HG02571 (cell line): Measurements from ENCODE around the gene GPRASP2.
"Not testable (repeated sequence)": the region's sequence is repeated elsewhere in the genome, so short reads cannot be mapped to it uniquely, and the experiment has no call there.

Experiments used
- ATAC-seq: cut with Tn5 transposase; IDR thresholded peaks from one replicate; pipeline ENCODE4 v1.9.1; 2021; ENCODE audit warnings: mild to moderate bottlenecking, moderate library complexity; ENCODE audit not compliant: unreplicated experiment

Gene GPRASP2

DNA sequence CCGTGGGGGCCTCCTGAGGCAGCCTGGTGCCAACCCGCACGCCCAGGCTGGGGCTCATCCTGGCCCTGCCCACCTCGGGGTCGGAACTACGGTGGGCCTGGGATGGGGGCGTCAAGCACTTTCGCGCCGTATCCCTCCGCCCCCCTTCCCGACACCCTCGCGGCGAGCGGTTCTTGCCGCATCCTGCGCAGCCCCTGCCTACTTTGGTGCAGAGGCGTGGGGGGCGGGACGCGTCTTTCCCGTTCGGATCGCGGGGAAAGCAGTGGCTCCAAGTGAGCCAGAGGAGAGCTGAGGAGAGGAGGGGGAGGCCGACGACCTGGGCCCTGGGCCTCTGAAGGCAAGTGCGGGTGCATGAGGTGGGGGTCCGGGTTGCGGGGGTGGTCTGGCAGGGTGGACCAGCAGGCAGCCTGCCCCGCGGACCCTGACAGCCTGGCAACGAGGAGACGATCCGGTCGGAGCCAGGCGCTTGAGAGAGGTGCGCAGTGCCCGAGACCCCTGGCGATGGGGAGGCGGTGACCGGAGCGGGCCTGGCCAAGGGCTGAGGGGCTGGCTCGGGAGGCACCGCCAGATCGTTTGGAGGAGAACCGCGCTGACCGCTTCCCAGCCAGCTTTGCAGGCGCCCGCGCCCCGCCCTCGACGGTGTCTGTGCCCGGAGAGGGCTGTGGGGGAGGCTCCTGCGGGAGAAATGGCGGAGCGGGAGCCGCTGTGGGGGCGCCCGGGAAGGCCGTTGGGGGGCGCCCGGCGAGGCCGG, at the start of gene GPRASP2:
GPRASP2 (plus strand) TSS at position 233 of the 751 bp plus-strand sequence. CDS start 2,422 bp downstream, outside the sequence.
- ATAC-seq = no peak

DNA sequence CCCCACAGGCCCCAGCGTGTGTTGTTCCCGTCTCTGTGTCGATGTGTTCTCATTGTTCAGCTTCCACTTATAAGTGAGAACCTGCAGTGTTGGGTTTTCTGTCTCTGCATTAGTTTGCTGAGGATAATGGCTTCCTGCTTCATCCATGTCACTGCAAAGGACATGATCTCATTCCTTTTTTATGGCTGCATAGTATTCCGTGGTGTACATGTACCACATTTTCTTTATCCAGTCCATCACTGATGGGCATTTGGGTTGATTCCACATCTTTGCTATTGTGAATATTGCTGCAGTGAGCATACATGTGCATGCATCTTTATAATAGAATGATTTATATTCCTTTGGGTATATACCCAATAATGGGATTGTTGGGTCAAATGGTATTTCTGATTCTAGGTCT, 48.4 kb upstream of the GPRASP2 start:
- not testable (repeated sequence) for ATAC-seq

DNA sequence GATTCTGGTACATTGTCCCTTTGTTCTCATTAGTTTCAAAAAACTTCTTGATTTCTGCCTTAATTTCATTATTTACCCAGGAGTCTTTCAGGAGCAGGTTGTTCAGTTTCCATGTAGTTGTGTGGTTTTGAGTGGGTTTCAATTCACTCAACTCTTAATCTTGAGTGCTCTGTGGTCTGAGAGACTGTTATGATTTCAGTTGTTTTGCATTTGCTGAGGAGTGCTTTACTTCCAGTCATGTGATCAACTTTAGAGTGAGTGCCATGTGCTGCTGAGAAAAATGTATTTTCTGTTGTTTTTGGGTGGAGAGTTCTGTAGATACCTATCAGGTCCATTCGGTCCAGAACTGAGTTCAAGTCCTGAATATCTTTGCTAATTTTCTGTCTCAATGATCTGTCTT, 45.2 kb upstream of the GPRASP2 start:
- ATAC-seq = not testable (repeated sequence)

DNA sequence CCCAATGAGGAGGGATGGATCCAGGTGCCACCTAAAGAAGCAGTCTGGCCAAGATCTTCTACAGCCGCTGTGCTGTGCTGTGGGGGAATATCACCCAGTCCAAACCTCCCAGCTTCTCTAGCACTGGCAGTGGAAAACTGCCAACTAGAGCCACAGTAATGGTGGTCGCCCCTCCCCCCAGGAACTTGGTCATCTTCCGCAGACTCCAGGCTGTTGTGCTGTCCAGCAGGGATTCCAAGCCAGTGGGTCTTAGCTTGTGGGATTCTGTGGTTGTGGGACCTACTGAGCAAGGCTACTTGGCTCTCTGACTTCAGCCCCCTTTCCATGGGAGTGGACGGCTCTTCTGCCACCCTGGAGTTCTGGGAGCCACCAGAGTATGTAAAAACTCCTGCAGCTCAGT, 42.7 kb upstream of the GPRASP2 start:
- ATAC-seq = no peak

DNA sequence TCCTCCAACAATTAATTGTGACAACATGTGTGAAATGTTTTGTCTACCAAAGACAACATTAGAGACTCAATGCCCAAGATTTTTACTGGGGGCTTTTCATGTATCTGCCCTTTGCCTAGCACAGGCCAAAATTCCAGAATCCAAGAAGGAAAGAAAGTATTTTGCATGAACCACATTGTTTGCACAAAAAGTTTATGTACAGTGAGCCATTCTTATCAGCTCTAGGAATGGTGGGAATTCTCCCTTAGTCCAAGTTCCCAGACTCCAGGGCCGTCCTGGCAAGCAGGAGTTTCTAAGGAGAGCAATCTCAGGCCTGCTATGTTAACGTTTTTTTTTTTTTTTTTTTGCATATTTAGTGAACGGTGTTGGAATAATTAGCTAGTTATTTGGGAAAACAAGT, 39.4 kb upstream of the GPRASP2 start:
- ATAC-seq = no peak

DNA sequence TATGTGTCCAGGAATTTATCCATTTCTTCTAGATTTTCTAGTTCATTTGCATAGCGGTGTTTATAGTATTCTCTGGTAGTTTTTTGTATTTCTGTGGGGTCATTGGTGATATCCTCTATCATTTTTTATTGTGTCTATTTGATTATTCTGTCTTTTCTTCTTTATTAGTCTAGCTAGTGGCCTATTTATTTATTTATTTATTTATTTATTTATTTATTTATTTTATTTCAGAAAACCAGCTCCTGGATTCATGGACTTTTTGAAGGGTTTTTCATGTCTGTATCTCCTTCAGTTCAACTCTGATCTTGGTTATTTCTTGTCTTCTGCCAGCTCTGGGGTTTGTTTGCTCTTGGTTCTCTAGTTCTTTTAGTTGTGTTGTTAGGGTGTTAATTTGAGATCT, 34.8 kb upstream of the GPRASP2 start:
- not testable (repeated sequence) for ATAC-seq

DNA sequence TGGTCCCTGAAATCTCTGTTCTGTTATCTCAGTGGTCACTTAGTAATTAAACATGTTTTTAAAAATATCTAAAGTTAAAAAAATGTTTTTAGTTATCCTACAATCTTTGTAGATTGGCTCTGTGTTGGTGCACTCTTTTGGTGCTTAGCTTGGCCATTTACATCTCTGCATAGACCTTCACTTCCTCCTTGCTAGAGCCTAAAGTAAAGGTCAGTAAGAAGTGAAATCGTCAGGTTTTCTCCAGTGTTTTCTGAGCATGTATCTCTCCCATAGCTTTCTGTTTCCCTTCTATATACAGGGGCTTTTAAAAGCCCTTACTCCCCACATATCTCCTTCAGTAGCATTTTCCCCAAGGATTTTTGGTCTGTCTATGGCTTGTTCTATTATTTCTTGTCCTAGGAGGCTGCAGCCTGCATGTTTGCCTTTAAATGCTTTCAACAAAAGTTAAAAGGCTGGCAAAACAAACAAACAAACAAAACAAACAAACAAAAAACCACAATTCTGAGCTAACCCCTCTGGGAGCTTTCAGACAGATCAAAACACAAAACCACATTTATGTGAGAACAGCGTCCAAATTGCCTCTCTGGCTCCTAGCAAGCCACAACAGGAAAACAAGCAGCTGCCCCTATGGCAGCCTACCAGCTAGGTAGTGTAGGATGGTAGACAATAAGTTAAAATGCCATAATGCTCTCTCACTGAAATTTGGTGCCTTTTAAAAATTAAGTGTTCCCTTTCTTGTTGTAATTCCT, 27.3 kb upstream of the GPRASP2 start:
- no peak for ATAC-seq

DNA sequence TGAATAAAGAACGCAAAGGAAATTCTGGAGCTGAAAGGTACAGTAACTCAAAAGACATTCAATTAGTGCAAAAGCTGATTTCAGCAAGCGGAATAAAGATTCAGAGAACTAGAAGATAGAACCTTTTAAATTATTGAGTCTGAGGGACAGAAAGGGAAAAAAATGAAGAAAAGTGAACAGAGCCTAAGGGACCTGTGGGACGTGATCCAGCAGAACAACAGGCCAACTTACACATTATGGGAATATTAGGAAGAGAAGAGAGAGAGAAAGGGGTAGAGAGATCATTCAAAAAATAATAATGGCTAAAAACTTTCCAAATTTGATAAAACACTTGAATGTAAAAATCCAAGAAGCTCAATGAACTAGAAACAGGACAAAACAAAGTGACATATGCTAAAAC, 17.5 kb upstream of the GPRASP2 start:
- ATAC-seq = no peak

DNA sequence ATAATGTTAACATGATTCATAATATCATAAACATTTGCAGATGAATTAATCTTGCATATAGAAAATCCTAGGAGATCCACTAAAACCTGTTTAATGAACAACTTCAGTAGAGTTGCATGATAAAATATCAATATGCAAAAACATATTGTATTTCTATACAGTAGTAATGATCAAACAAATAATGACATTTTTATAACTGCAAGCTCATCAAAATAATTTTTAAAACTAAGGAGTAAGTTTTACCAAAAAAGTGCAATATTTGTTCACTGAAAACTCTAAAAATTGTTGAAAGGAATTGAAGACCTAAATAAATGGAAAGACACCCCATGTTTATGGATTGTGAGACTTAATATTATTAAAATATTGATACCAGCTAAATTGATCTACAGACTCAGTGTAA, 15.9 kb upstream of the GPRASP2 start:
- ATAC-seq = no peak

DNA sequence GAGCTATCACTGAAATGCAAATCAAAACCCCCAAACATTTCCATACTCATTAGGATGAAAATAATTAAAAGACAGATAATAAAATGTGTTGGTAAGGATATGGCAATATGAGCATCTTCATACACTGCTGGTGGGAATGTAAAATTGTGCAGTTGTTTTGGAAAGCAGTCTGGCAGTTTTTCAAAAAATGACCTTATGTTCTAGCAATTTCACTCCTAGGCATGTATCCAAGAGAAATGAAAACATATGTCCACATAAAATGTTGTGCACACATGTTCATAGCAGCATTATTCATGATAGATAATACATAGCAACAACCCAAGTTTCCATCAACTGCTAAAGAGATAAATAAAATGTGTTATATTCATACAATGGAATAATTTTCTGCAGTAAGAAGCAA, 14.8 kb upstream of the GPRASP2 start:
- ATAC-seq = no peak

DNA sequence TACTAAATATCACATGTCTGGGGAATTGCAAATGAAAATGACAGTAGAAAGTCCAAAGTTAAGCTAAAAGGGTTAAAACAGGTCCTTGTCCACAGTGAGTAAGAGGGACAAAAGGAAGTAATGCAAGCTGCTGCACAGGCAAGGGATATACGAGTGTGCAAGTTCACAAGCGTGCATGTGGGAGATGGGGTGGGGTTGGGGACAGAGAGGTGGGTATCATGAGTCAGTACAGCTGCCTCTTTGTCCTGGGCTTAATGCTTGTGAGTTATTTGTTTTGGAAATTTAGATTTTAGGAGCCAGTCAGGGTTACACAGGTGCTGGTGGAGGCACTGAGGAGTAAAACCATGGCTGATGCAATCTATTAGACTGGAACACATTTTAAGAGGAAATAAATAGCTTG, 3.3 kb upstream of the GPRASP2 start:
- no peak for ATAC-seq

DNA sequence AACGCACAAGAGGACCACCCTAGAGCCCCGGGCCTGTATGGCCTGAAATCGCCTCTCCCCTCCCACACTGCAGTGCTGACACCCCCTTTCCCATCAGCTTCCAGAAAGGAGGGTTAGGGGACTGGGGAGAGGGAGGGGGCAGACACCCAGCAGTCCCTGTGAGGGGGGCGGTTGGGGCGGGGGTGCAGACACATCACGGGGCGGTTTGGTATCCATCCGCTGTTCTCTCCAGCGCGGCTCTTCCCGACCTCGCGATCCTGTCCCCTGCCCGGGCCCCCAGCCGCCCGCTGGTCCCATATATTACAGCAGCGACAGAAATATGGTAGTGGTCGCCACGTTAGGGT, 404 bp upstream of the GPRASP2 start:
- no peak for ATAC-seq

DNA sequence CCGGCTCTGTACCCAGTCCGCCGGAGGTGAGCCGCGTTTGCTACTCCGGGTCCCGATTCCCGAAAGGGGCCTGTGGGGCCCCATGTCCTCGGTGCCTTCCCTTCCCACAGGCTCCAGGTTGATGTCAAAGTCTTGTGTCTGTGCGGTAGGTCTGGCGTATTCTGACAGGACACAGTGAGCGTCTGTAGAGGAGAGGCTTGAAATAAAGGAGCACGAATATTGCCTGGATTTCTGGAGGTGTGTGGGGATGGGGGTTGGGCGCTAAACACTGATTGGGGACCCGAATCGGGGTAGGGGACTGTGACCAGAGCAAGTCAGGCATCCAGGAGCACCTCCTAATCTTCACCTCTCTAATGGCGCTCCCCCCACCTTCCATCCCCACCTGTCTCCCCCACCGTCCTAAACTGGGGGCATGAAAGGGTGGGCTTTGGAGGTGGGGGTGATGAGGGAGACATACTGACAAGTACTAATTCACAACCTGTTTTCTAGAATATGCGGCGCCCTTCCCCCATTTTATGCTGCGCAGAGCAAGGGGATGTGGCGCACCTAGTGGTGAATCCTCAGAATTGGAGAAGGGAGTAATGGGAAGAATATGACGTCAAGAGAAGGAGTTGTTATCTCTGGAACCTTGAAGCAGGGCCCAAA, 855 bp downstream of the GPRASP2 start:
- no peak for ATAC-seq

DNA sequence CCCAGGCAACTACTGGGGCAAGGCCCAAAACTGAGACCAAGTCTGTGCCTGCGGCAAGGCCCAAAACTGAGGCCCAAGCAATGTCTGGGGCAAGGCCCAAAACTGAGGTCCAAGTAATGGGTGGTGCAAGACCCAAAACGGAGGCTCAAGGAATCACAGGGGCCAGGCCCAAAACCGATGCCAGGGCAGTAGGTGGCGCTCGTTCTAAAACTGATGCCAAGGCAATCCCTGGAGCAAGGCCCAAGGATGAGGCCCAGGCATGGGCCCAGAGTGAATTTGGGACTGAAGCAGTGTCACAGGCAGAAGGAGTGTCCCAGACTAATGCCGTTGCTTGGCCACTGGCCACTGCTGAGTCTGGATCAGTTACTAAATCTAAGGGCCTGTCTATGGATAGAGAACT, 2.7 kb downstream of the GPRASP2 start:
- no peak for ATAC-seq

DNA sequence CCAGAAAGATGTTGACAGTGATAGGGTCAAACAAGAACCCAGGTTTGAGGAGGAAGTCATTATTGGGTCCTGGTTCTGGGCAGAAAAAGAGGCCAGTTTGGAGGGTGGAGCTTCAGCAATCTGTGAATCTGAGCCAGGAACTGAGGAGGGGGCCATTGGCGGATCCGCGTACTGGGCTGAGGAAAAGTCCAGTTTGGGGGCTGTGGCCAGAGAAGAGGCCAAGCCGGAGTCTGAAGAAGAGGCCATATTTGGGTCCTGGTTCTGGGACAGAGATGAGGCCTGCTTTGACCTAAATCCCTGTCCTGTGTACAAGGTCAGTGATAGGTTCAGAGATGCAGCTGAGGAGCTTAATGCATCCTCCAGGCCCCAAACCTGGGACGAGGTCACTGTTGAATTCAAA, 3.7 kb downstream of the GPRASP2 start:
- ATAC-seq = no peak

DNA sequence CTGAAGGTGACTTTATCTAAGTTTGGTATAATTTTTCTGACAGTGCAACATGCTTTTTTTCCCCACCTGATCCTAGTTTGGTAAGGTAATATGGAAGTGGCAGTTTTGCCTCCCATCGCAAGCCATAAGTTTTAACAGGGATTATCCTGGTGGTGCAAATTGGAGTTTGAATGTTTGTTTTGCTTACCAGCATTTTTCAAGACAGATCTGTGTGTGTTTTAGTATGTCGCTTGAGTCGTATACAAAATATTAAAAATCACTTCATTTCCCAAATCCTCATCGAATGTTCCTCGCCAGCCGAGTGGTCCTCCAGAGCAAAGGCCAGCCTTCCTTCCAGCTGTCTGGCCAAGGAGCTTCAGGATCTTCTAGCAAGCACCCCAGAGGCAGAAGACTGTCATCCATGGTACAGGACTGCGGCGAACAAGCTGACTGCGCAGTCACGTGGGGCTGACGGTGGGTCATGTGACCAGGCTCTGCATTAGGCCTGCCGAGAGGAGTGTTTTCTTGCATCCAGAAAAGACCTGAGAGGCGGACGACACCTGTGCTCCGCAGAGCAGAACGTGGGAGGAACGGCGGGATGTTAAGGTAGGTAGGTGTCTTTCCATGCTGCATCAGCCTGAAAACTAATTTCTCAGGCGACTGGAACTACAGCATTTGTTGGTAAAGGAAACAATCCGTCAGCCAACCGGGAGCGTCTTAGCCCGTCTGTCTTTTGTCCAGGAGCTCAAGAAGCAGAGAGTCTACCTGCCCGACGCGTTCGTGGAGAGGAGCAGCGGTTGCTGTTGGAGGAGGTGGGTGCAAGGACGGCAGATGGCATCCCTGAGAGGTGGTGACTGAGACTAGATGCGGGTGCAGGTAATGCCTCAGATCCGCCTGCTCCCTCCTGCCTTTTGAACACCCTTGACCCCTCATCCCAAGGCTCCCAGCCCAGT, 8.3 kb downstream of the GPRASP2 start, which contains the start of gene GPRASP3:
GPRASP3 (plus strand) TSS at position 507 of the 932 bp plus-strand sequence. CDS start 28,253 bp downstream, outside the sequence.
- ATAC-seq = peak; percentile 99

DNA sequence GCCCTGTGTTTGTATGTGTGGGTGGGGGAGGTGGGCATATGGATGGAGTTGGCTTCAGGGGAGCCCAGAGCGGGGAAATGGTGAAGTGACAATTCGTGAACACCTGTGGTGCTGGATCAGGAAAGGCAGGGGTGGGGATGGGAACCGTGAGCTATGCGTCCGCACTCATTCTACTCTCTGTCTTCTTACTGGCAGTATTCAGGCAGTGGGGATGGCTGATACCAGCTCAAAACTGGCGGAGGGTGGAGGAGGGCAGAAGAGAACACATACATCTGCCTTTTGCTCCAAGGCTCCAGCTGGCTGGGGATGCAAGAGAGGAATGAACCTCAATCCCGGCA, 8.9 kb downstream of the GPRASP2 start:
- not testable (repeated sequence) for ATAC-seq

DNA sequence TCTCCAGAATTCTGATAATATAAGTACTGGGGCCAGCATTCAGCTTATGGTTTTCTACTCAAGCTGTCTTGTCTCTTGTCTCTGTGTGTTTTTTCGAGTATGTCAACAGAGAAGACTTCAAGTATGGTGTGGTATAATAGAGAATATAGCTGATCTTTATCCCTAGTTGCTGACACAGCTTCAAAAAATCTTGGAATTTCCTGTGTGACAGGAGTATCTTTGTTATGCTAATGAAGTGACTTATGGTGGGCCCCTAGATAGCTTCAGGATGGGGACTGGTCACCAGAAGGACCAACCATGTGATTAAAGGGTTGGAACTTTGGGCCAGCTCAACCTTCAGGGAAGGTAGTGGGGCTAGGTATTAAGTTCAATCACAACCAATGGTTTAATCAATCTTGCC, 11.2 kb downstream of the GPRASP2 start:
- ATAC-seq = no peak

DNA sequence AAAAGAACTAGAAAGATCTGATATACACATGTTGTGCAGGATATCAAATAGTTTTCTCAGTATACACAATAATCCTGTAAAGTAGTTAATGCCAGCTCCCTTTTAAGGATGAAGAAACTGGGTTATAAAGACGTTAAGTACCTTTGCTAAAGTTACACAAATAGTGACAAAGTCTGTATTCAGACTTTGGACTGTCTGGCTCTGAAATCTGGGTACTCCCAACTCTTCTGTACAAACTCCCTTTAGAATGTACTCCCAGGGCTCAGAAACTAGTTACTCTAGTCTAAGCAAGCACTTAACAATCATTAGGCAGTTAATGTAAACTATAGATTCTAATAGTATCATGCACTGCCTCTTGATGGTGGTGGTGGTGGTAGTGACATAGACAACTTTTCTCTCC, 15.5 kb downstream of the GPRASP2 start:
- no peak for ATAC-seq

DNA sequence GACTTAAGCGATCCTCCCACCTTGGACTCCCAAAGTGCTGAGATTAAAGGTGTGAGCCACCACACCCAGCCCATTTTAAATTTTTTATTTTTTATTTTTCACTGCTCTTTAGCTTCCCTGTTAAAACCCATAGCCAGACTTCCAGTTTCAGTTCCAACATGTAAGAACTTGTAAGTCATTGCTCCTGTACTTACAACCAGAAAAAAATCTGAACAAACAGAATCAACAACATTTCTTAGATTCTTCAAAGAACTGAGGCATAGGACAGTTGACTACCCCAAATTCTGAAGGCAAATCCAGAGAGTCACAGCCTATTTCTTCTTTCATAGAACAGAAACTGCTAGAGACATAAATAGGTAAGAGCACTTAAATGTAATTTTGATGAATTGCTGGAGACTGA, 16.4 kb downstream of the GPRASP2 start:
- no peak for ATAC-seq

DNA sequence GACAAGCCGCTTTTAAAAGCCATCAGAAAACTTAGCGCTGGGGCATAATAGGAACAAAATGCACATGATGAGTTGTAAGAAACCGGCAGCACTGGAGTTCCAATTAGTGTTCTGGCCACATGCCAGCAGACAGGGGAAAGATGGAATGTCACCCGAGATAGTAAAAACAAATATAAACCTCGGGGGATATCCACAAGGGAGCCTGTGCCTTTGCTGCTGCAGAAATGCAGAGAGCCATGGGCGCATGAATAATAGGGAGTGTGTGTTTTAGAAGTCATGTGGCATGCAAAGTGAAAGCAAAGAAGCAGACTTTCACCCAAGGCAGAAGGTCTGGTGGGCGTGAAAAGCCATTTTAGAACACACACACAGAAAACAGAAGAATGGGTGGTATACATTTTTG, 27.4 kb downstream of the GPRASP2 start:
- ATAC-seq = no peak
